HepG2 (cell line): ENCODE measurements around the gene VPS11. TPM values are rescaled to one million over a fixed set of nuclear protein-coding genes. Genes with fewer than 3 reads are reported as not detected.
A peak's percentile ranks its signal among the peaks of the same experiment; 100 is the strongest.

Experiments used
- DNMT1 ChIP-seq: sonication (generic); formaldehyde crosslinking; IDR thresholded peaks from 2 replicates; pipeline ENCODE4 v1.5.1; 2020; ENCODE audit warnings: mild to moderate bottlenecking, missing genetic modification reagents
- DNMT3B ChIP-seq: conservative IDR thresholded peaks from 2 replicates; pipeline ENCODE4 v1.6.1; 2016; ENCODE audit warnings: missing biosample characterization, control low read depth
- FOXK2 ChIP-seq: fragments of 450-650 bp; IDR thresholded peaks from 2 replicates; pipeline ENCODE4 v1.6.1; 2016
- HDAC1 ChIP-seq: sonication (generic); formaldehyde crosslinking; IDR thresholded peaks from 2 replicates; pipeline ENCODE4 v1.5.1; 2020; ENCODE audit warnings: mild to moderate bottlenecking, missing genetic modification reagents
- HNRNPH1 ChIP-seq: fragments of 200-400 bp; formaldehyde crosslinking; optimal IDR thresholded peaks from 2 replicates; pipeline ENCODE3; 2017; ENCODE audit warnings: mild to moderate bottlenecking, low read depth, low read length
- HOMEZ ChIP-seq: IDR thresholded peaks from 2 replicates; pipeline ENCODE4 v1.6.1; 2016; ENCODE audit warnings: low read depth
- HOXD1 ChIP-seq: sonication (generic); formaldehyde crosslinking; IDR thresholded peaks from 2 replicates; pipeline ENCODE4 v1.5.0; 2020; ENCODE audit warnings: missing genetic modification reagents
- KMT2A ChIP-seq: sonication (generic); formaldehyde crosslinking; IDR thresholded peaks from 2 replicates; pipeline ENCODE4 v1.4.0; 2020; ENCODE audit warnings: missing genetic modification reagents
- NFE2L1 ChIP-seq: sonication (generic); formaldehyde crosslinking; IDR thresholded peaks from 2 replicates; pipeline ENCODE4 v1.4.0; 2020; ENCODE audit warnings: missing genetic modification reagents, mild to moderate bottlenecking, borderline replicate concordance
- NR2C2 ChIP-seq: sonication (generic); formaldehyde crosslinking; IDR thresholded peaks from 2 replicates; pipeline ENCODE4 v1.4.0; 2020; ENCODE audit warnings: missing genetic modification reagents, mild to moderate bottlenecking, moderate library complexity, borderline replicate concordance
- NR2F6 ChIP-seq, 2 experiments: IDR thresholded peaks; 2 replicates each; pipeline ENCODE4 v1.6.1; 2016; ENCODE audit warnings: antibody characterized with exemption in 1 of 2, mild to moderate bottlenecking in 1 of 2
- PAXIP1 ChIP-seq: sonication (generic); formaldehyde crosslinking; conservative IDR thresholded peaks from 2 replicates; pipeline ENCODE4 v1.4.0; 2020; ENCODE audit warnings: mild to moderate bottlenecking, missing genetic modification reagents, moderate library complexity
- RXRA ChIP-seq: sonication (generic); formaldehyde crosslinking; IDR thresholded peaks from 2 replicates; pipeline ENCODE4 v1.5.1; 2020; ENCODE audit warnings: missing genetic modification reagents
- SALL1 ChIP-seq: sonication (generic); formaldehyde crosslinking; IDR thresholded peaks from 2 replicates; pipeline ENCODE4 v1.8.0; 2022; ENCODE audit warnings: mild to moderate bottlenecking, missing genetic modification reagents
- SP5 ChIP-seq: IDR thresholded peaks from 2 replicates; pipeline ENCODE4 v1.6.1; 2016; ENCODE audit warnings: low read depth, borderline replicate concordance
- SPEN ChIP-seq: sonication (generic); formaldehyde crosslinking; IDR thresholded peaks from 2 replicates; pipeline ENCODE4 v1.5.1; 2020; ENCODE audit warnings: low read depth, mild to moderate bottlenecking, missing genetic modification reagents
- TEF ChIP-seq: sonication (generic); formaldehyde crosslinking; IDR thresholded peaks from 2 replicates; pipeline ENCODE4 v1.5.0; 2020; ENCODE audit warnings: missing genetic modification reagents
- ZNF10 ChIP-seq: sonication (generic); formaldehyde crosslinking; IDR thresholded peaks from 2 replicates; pipeline ENCODE4 v1.4.0; 2020; ENCODE audit warnings: mild to moderate bottlenecking, low read depth, missing genetic modification reagents, borderline replicate concordance
- ZNF101 ChIP-seq: sonication (generic); formaldehyde crosslinking; IDR thresholded peaks from 2 replicates; pipeline ENCODE4 v1.4.0; 2020; ENCODE audit warnings: mild to moderate bottlenecking, low read depth, missing genetic modification reagents, borderline replicate concordance
- ZNF576 ChIP-seq: sonication (generic); formaldehyde crosslinking; IDR thresholded peaks from 2 replicates; pipeline ENCODE4 v1.4.0; 2020; ENCODE audit warnings: mild to moderate bottlenecking, missing genetic modification reagents
- ZNF580 ChIP-seq: IDR thresholded peaks from 2 replicates; pipeline ENCODE4 v1.6.1; 2016; ENCODE audit warnings: low read depth, borderline replicate concordance
- ZNF709 ChIP-seq: sonication (generic); formaldehyde crosslinking; IDR thresholded peaks from 2 replicates; pipeline ENCODE4 v1.5.0; 2020; ENCODE audit warnings: mild to moderate bottlenecking, missing genetic modification reagents
- ZNF772 ChIP-seq: sonication (generic); formaldehyde crosslinking; IDR thresholded peaks from 2 replicates; pipeline ENCODE4 v1.5.0; 2020; ENCODE audit warnings: mild to moderate bottlenecking, missing genetic modification reagents
- ZNF883 ChIP-seq: sonication (generic); formaldehyde crosslinking; IDR thresholded peaks from 2 replicates; pipeline ENCODE4 v1.5.1; 2020; ENCODE audit warnings: mild to moderate bottlenecking, missing genetic modification reagents; ENCODE audit errors: not compliant biosample characterization
- ZSCAN25 ChIP-seq: sonication (generic); formaldehyde crosslinking; IDR thresholded peaks from 2 replicates; pipeline ENCODE4 v1.8.0; 2022; ENCODE audit warnings: mild to moderate bottlenecking, missing genetic modification reagents
- polyA plus RNA-seq, 8 experiments: library from polyadenylated mRNA; depleted of rRNA in 3 of 8; stranded (reverse) in 7 of 8; unstranded in 1 of 8; fragments of >200 nt; fragmentation: Illumina TruSeq in 4 of 8; extraction: Trizol in 4 of 8; gene quantifications; 2 replicates each; pipeline versions ENCODE4 v1.2.1 to v1.2.3, GENCODE V29; 2011 to 2016; ENCODE audit warnings: low read depth in 4 of 8, missing spikeins in 1 of 8, mixed read lengths in 1 of 8; ENCODE audit not compliant: insufficient read depth in 1 of 8
- total RNA-seq, 5 experiments: library from RNA; depleted of rRNA; stranded (reverse); fragments of >200 nt; fragmentation: Illumina TruSeq; extraction: Trizol; gene quantifications; 2 replicates each; pipeline ENCODE4 v1.2.3, GENCODE V29; 2016; ENCODE audit warnings: low read depth in 1 of 5

VPS11 gene
- total and polyA plus RNA-seq, 2 of the 13 experiments (the other 11 are each of a cell fraction or from before 2014, with no cell fraction given): 13.7 to 21.6 TPM

GRCh38 chr11:119030329-119031047 is 37.1 kb upstream of the VPS11 start, which contains the start of gene SLC37A4 (continued):
- peak; percentile 62 for TF ChIP-seq HOMEZ (CRISPR knock-in tag)
- peak; percentile 91; the same call in 1 of the 2 replicates for TF ChIP-seq DNMT3B (CRISPR knock-in tag)
- TF ChIP-seq ZNF576 (CRISPR knock-in tag): no peak
- peak; percentile 67 for TF ChIP-seq RXRA (CRISPR knock-in tag)
- no peak for TF ChIP-seq NFE2L1 (CRISPR knock-in tag)
- peak; percentile 39 for TF ChIP-seq ZNF709
- TF ChIP-seq ZSCAN25: peak; percentile 55; the same call in 1 of the 2 replicates
- TF ChIP-seq HOXD1 (CRISPR knock-in tag): peak; percentile 82
- no peak for TF ChIP-seq HNRNPH1
- TF ChIP-seq KMT2A (CRISPR knock-in tag): peak; percentile 65
- peak; percentile 95 for TF ChIP-seq ZNF580
- TF ChIP-seq TEF (CRISPR knock-in tag): peak; percentile 75
- TF ChIP-seq DNMT1 (CRISPR knock-in tag): peak; percentile 54; the same call in 1 of the 2 replicates
- TF ChIP-seq FOXK2: no peak
- peak; percentile 76 for TF ChIP-seq ZNF883 (CRISPR knock-in tag)
- TF ChIP-seq ZNF10 (CRISPR knock-in tag): no peak
- TF ChIP-seq NR2C2 (CRISPR knock-in tag): peak; percentile 78; the same call in 1 of the 2 replicates
- TF ChIP-seq SP5 (CRISPR knock-in tag): peak; percentile 86; the same call in 1 of the 2 replicates
- peak; percentile 31; the same call in 1 of the 2 replicates for TF ChIP-seq HDAC1 (CRISPR knock-in tag)
- TF ChIP-seq NR2F6 (IDR thresholded peaks at IDR 0.05): no peak
- TF ChIP-seq NR2F6 (CRISPR knock-in tag; IDR thresholded peaks at IDR 0.05): peak; percentile 63
- peak; percentile 94 for TF ChIP-seq ZNF772 (CRISPR knock-in tag)
- peak; percentile 50 for TF ChIP-seq PAXIP1 (CRISPR knock-in tag)
- TF ChIP-seq SALL1 (CRISPR knock-in tag): peak; percentile 90
- TF ChIP-seq ZNF101 (CRISPR knock-in tag): 0 out of 2 replicates have a peak, but pooled peaks have one; percentile 22
- TF ChIP-seq SPEN: peak; percentile 69
